K562 (cell line): ENCODE data around the gene LMNA.

ENCODE experiments used
- ADNP ChIP-seq: fragments of 200-800 bp; sonication (Bioruptor generic); IDR thresholded peaks from 2 replicates; pipeline ENCODE4 v1.6.1; 2016; ENCODE audit warnings: missing genetic modification characterization, missing compliant biosample characterization
- ATF1 ChIP-seq, 2 experiments: fragments of 450-650 bp in 1 of 2; IDR thresholded peaks; 2 replicates each; pipeline ENCODE4 v1.6.1; 2016; ENCODE audit warnings: missing compliant biosample characterization in 1 of 2, missing genetic modification characterization in 1 of 2
- CTBP1 ChIP-seq: fragments of 450-650 bp; IDR thresholded peaks from 2 replicates; pipeline ENCODE4 v1.6.1; 2016; ENCODE audit warnings: borderline replicate concordance
- GATA2 ChIP-seq: sonication (generic); formaldehyde crosslinking; IDR thresholded peaks from 2 replicates; pipeline ENCODE4 v1.4.0; 2020; ENCODE audit warnings: mild to moderate bottlenecking, missing genetic modification reagents
- IRF1 ChIP-seq: sonication (generic); formaldehyde crosslinking; IDR thresholded peaks from 2 replicates; pipeline ENCODE4 v1.8.0; 2022; ENCODE audit warnings: missing genetic modification reagents, mild to moderate bottlenecking, borderline replicate concordance
- JUND ChIP-seq, 2 experiments: IDR thresholded peaks; 2 replicates in 1 of 2; 3 replicates in 1 of 2; pipeline ENCODE4 v1.6.1; 2011; ENCODE audit warnings: borderline replicate concordance in 2 of 2, low read depth in 2 of 2, low read length in 2 of 2, improper control_type of control experiment in 1 of 2, missing biosample characterization in 1 of 2, missing genetic modification characterization in 1 of 2, missing genetic modification reagents in 1 of 2
- MEIS2 ChIP-seq: fragments of 450-650 bp; IDR thresholded peaks from 2 replicates; pipeline ENCODE4 v1.6.1; 2014; ENCODE audit warnings: mild to moderate bottlenecking; ENCODE audit not compliant: partially characterized antibody
- PPARD ChIP-seq: fragments of 250-450 bp; sonication (Bioruptor Pico); IDR thresholded peaks from 2 replicates; pipeline ENCODE4 v1.8.0; 2022; ENCODE audit warnings: inconsistent platforms, mild to moderate bottlenecking, moderate library complexity
- SNRNP70 ChIP-seq: fragments of 200-400 bp; formaldehyde crosslinking; optimal IDR thresholded peaks from 2 replicates; pipeline ENCODE3; 2017; ENCODE audit warnings: low read depth, low read length
- THRB ChIP-seq: fragments of 450-650 bp; formaldehyde crosslinking; conservative IDR thresholded peaks from 2 replicates; pipeline ENCODE4 v1.4.0; 2022; ENCODE audit warnings: mild to moderate bottlenecking, missing genetic modification characterization
- YY1 ChIP-seq, 3 experiments: IDR thresholded peaks; 2 replicates each; pipeline ENCODE4 v1.6.1; 2011; ENCODE audit warnings: low read length in 2 of 3, mild to moderate bottlenecking in 2 of 3, moderate library complexity in 2 of 3, borderline replicate concordance in 1 of 3, control low read depth in 1 of 3, low read depth in 1 of 3; ENCODE audit not compliant: insufficient read depth in 3 of 3, insufficient replicate concordance in 2 of 3, control insufficient read depth in 1 of 3, insufficient read length in 1 of 3; ENCODE audit errors: extremely low read depth in 1 of 3
- ZNF12 ChIP-seq: sonication (generic); formaldehyde crosslinking; IDR thresholded peaks from 2 replicates; pipeline ENCODE4 v1.4.0; 2020; ENCODE audit warnings: mild to moderate bottlenecking, missing genetic modification reagents

GRCh38 chr1:156153362-156153761, 38.9 kb downstream of the LMNA start, which contains the start of gene SEMA4A:
- TF ChIP-seq ATF1 (CRISPR knock-in tag; IDR thresholded peaks at IDR 0.05) (no peak), ATF1 (tag; IDR thresholded peaks at IDR 0.05) (no peak), SNRNP70 (no peak), ZNF12 (CRISPR knock-in tag) (no peak), YY1 (IDR thresholded peaks at IDR 0.05; ENCODE audit: borderline replicate concordance in 1 of 3, control insufficient read depth in 1 of 3, extremely low read depth in 1 of 3, insufficient read depth in 3 of 3, insufficient read length in 1 of 3, insufficient replicate concordance in 2 of 3, low read depth in 1 of 3, low read length in 2 of 3) (no peak), IRF1 (no peak), JUND (IDR thresholded peaks at IDR 0.05; ENCODE audit: borderline replicate concordance, low read depth, low read length) (no peak), JUND (tag; IDR thresholded peaks at IDR 0.05; ENCODE audit: borderline replicate concordance, low read depth, low read length) (no peak), MEIS2 (no peak), PPARD (CRISPR knock-in tag) (no peak), THRB (no peak), ADNP (no peak), GATA2 (no peak), CTBP1 (no peak)
